Neuron (in vitro differentiated cells): ENCODE data around the gene CYB561.

Experiments
- H2AFZ ChIP-seq: one replicate; pipeline ENCODE4 v1.6.1; 2013; ENCODE audit warnings: low read depth, mild to moderate bottlenecking, inconsistent platforms, low read length, moderate library complexity
- H3K27me3 ChIP-seq: one replicate; pipeline ENCODE4 v1.6.1; 2013; ENCODE audit warnings: low read length; ENCODE audit not compliant: insufficient read depth
- H3K36me3 ChIP-seq: one replicate; pipeline ENCODE4 v1.6.1; 2013; ENCODE audit warnings: low read length; ENCODE audit not compliant: insufficient read depth
- H3K4me1 ChIP-seq: one replicate; pipeline ENCODE4 v1.6.1; 2013; ENCODE audit warnings: low read length; ENCODE audit not compliant: insufficient read depth
- H3K4me3 ChIP-seq: 2 replicates; pipeline ENCODE4 v1.5.1; 2013; ENCODE audit warnings: mild to moderate bottlenecking, low read length, moderate library complexity
- H3K9me3 ChIP-seq: one replicate; pipeline ENCODE4 v1.6.1; 2013; ENCODE audit warnings: low read length

CYB561 gene

DNA sequence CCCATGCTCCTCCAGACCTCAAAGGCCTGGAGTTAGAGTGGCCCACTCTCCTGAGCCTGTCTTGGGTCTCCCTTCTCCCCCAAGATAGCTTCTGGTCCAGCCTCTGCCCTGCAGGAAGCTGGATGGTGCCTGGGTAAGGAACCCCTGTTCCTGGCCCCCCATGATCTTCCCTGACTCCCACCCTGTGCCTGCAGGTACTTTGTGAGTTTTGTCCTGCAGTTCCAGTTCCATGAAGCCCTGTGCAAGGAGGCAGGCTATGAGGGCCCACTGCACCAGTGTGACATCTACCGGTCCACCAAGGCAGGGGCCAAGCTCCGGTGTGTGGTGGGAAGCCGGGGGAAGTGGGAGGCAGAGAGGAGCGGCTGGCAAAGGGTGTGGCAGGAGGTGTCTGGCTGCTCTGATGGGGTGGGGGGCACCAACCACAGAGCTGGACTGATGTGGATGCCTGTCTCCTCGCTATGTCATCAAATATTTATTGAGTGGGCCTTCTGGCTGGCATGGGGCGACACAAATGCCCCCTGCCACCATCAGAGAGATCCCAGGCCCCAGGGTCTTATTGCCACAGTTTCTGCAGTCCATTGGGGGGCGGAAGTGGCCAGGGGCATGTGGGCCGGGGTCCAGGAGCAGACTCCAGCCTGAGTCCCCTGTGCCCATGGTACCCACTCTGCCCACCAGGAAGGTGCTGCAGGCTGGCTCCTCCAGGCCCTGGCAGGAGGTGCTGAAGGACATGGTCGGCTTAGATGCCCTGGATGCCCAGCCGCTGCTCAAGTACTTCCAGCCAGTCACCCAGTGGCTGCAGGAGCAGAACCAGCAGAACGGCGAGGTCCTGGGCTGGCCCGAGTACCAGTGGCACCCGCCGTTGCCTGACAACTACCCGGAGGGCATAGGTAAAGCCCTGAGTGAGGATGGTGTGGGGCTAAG lies 37.8 kb upstream of the CYB561 start:
- Histone ChIP-seq H2AFZ (no peak overlapping the region), H3K9me3 (no peaks in the 10 kb centered on the region), H3K36me3 (no peaks in the 10 kb centered on the region), H3K27me3 (peaks cover 41% of the 10 kb centered on the region), H3K4me1 (no peaks in the 10 kb centered on the region), H3K4me3 (no peak overlapping the region)

DNA sequence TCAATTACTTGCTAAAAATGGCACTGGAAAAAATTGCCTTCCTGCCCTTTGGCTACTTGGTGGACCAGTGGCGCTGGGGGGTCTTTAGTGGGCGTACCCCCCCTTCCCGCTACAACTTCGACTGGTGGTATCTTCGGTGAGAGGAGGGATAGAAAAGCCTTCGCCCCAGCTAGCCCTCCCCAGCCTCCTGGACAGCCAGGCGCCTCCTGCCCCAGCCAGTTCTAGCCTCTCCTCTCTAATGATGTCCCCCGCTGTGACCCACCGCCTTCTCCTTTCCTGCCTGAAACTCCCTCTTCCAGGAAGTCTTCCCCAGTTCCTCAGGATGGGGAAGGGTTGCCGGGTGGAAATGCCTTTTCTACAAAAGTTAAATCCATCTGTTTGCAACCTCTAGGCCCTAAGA lies 36.9 kb upstream of the CYB561 start:
- Histone ChIP-seq H3K9me3 (no peaks in the 10 kb centered on the region), H3K4me1 (peaks cover under 1% of the 10 kb centered on the region), H2AFZ (no peak overlapping the region), H3K36me3 (no peaks in the 10 kb centered on the region), H3K4me3 (no peak overlapping the region), H3K27me3 (peaks cover 47% of the 10 kb centered on the region)

DNA sequence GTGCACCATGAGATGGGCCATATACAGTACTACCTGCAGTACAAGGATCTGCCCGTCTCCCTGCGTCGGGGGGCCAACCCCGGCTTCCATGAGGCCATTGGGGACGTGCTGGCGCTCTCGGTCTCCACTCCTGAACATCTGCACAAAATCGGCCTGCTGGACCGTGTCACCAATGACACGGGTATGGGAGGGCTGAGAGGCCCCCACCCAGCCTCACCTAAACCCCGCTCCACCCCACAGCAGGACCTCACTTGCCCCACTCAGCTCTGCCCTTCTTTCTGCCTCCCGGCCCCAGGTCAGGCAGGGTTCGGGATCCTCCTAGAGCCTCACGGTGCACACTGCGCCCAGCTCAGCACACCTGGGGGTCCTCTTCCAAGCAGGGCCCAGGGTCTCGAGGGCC lies 36.4 kb upstream of the CYB561 start:
- Histone ChIP-seq H3K27me3 (peaks cover 52% of the 10 kb centered on the region), H2AFZ (no peak overlapping the region), H3K4me3 (no peak overlapping the region), H3K4me1 (peaks cover 6% of the 10 kb centered on the region), H3K9me3 (no peaks in the 10 kb centered on the region), H3K36me3 (no peaks in the 10 kb centered on the region)

DNA sequence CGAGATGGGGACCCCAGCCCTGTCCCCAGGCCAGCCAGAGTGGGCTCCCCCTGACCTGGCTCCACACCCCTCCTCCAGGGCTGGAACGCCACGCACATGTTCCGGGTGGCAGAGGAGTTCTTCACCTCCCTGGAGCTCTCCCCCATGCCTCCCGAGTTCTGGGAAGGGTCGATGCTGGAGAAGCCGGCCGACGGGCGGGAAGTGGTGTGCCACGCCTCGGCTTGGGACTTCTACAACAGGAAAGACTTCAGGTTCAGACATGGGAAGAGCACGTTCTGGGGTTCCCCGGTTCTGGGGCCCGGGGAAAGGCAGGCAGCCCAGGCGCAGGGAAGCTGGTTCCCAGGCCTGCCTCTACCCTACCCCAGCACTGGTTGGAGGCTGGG lies 35.4 kb upstream of the CYB561 start:
- peaks cover 8% of the 10 kb centered on the region for H3K4me1 ChIP-seq
- no peak overlapping the region for H2AFZ ChIP-seq
- no peaks in the 10 kb centered on the region for H3K36me3 ChIP-seq
- H3K4me3 ChIP-seq: no peak overlapping the region
- peaks cover 49% of the 10 kb centered on the region for H3K27me3 ChIP-seq
- no peaks in the 10 kb centered on the region for H3K9me3 ChIP-seq

DNA sequence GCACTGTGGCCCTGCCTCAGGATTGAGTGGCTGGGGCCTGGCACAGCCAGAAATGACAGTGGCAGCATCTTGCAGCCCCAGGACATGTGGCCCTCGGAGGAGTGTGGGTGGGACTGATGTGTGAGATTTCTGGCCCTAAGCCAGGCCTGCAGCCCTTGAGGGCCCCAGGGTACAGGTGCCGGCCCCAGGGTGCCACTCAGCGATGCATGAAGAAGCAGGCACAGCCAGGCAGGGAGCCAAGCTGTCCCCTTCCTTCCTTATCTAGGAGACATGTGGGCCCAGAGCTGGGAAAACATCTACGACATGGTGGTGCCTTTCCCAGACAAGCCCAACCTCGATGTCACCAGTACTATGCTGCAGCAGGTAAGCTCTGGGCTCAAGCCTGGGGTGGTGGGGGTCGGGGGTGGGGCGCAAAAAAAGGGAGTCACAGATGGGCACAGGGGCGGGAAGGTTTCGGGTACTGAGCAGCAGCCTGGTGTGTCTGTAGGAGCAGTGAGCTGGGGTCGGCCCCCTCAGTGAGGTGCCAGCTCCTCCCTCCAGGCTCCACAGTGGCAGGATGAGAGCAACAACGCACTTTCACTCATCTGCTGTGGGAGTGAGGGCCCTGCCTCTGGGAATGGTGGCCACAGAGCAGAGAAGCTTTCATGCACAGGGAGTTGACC lies 34.9 kb upstream of the CYB561 start:
- H3K36me3 ChIP-seq: no peaks in the 10 kb centered on the region
- peaks cover 52% of the 10 kb centered on the region for H3K27me3 ChIP-seq
- H3K9me3 ChIP-seq: no peaks in the 10 kb centered on the region
- peaks cover 11% of the 10 kb centered on the region for H3K4me1 ChIP-seq
- H2AFZ ChIP-seq: no peak overlapping the region
- no peak overlapping the region for H3K4me3 ChIP-seq

DNA sequence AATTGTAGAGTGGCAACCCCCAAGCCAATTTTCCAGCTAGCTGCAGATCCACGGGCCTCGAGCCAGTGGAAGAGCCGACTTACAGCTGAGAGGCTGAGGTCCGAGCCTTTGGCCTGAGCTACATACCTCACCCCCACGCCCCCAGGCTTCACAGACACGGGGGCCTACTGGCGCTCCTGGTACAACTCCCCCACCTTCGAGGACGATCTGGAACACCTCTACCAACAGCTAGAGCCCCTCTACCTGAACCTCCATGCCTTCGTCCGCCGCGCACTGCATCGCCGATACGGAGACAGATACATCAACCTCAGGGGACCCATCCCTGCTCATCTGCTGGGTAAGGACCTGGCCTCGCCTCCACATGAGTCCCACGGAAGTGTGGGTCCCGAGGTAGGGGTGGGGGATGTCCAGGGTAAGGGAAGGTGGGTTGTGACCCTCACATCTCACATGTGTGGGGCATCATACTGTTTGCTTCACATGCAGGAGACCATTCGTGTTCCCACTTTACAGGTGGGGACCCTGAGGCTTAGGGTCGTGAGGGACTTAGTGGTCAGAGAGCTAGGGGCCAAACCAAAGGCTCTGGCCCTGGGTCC lies 34.2 kb upstream of the CYB561 start:
- no peak overlapping the region for H3K4me3 ChIP-seq
- H2AFZ ChIP-seq: no peak overlapping the region
- peaks cover 59% of the 10 kb centered on the region for H3K27me3 ChIP-seq

DNA sequence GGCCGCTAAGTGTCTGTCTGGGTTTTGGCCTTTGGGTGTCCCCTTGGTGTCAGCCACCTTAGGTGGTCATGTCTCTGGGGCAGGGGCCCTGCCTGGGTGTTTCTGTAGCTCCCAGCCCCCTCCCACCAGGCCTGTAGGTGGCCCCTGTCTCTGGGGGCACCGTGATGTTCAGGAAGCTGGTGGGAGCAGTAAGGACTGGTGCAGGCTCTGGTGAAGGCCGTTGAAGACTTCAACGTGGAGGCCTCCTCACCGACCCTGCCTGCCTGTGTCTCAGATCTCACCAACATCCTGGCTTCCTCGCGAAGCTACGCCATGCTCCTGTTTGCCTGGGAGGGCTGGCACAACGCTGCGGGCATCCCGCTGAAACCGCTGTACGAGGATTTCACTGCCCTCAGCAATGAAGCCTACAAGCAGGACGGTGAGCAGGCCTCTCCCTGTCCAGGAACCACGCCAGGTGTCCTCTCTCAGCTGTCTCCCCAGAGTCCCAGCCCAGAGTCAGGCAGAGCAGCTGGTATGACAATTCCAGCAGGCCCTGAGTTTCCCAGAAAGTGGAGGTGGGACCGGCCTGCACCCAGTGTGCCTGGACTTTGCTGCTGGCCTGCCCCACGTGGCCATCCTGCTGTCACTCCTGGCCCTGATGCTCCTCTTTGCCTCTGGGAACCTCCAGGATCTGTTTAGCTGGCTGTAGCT lies 33.5 kb upstream of the CYB561 start:
- peaks cover 65% of the 10 kb centered on the region for H3K27me3 ChIP-seq
- no peaks in the 10 kb centered on the region for H3K9me3 ChIP-seq
- peaks cover 13% of the 10 kb centered on the region for H3K4me1 ChIP-seq
- H2AFZ ChIP-seq: no peak overlapping the region
- no peaks in the 10 kb centered on the region for H3K36me3 ChIP-seq
- H3K4me3 ChIP-seq: no peak overlapping the region

More for the DNA sequence above, 34.2 kb upstream of the CYB561 start:
- peaks cover 13% of the 10 kb centered on the region for H3K4me1 ChIP-seq
- H3K36me3 ChIP-seq: no peaks in the 10 kb centered on the region
- H3K9me3 ChIP-seq: no peaks in the 10 kb centered on the region

DNA sequence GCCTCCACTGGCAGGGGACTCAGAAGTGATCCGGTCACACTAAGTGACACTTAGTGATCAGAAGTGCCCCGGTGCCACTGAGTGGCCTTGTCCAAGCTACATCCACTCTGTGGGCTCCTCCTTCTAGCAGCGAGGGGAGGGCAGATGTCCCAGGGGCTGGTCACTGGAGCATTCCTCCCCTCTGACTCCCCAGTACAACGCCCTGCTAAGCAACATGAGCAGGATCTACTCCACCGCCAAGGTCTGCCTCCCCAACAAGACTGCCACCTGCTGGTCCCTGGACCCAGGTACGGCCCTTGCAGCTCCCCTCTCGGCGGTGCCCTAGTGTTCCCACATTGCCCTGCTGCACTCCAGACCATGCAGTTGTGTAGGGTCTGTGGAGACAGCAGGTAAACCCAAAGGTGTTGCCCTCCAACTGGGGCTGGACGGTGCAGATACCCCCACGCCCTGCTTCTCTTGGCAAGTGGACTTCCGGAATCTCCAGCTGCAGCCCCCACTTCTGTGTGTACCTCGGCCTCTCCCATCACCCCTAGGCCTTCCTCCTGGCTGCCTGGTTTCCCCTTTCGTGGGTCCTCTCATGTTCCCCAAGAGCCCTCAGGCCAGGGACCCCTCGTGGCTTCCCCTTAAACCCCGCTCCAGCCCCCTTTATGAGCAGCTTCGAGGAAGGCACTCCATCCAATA lies 32.8 kb upstream of the CYB561 start:
- Histone ChIP-seq H3K9me3 (no peaks in the 10 kb centered on the region), H3K4me1 (peaks cover 13% of the 10 kb centered on the region), H3K27me3 (peaks cover 71% of the 10 kb centered on the region), H2AFZ (no peak overlapping the region), H3K4me3 (no peak overlapping the region), H3K36me3 (no peaks in the 10 kb centered on the region)

DNA sequence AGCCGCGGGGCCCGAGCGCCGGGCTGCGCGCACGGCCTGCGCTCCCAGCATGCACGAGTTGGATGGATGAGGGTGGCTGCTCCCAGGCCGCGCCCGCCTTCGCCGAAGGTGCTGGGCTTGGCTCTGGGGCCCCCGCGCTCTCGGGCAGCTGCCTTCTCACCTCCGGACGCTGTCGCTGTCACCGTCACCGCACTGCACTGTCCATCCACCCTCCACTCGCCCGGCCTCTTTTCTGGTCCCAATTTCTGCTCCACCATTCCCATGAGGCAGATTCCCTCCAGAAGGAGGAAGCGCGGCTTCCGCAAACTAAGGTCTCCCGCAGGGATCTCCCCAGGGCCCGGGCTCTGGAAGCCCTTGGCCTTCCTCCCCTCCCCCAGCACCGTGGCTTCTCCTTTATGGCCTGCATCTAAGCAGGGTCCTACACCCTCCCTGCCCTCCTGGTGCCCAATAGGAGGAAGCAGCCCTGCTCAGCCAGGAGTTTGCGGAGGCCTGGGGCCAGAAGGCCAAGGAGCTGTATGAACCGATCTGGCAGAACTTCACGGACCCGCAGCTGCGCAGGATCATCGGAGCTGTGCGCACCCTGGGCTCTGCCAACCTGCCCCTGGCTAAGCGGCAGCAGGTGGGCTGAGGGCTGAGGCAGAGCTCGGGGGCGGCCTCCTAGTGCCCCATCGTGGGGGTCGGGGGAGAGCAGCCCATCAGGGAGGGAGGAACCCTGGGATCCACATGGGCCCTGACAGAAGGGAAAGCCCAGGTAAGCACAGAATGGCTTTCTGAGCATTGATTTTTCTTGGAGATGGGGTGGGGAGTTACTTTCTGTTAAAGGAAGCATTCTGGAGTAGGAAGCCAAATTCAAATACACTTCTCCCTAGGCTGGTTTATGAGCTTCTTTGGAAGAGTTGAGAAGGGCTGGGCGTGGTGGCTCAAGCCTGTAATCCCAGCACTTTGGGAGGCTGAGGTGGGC lies 31.7 kb upstream of the CYB561 start:
- H3K27me3 ChIP-seq: peaks cover 64% of the 10 kb centered on the region

DNA sequence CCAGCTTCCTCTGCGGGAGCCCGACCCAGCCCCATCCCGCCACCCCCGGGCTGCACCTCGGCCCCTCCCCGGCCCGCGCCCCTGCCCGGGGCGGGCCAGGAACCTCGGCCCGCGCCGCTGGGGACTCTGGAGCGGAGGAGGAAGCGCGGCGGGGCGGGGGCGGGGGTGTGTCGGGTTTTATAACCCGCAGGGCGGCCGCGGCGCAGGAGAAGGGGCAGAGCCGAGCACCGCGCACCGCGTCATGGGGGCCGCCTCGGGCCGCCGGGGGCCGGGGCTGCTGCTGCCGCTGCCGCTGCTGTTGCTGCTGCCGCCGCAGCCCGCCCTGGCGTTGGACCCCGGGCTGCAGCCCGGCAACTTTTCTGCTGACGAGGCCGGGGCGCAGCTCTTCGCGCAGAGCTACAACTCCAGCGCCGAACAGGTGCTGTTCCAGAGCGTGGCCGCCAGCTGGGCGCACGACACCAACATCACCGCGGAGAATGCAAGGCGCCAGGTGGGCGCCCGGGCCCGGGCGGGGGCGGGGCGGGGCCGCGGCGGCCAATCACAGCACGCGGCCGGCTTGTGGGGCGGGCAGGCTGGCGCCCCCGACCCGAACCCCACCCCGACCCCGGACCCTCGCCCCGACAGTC lies 30.9 kb upstream of the CYB561 start, which contains the start of gene ACE:
Gene ACE (plus strand): TSS at position 208 of the 626 bp plus-strand sequence. CDS start 34 bp downstream, at position 242.
- Histone ChIP-seq H2AFZ (peak within 1 kb of the TSS; percentile 98), H3K27me3 (peaks cover 58% of the 10 kb centered on the region)

More for the DNA sequence above, 31.7 kb upstream of the CYB561 start:
- Histone ChIP-seq H2AFZ (peak overlapping the region; percentile 98), H3K9me3 (no peaks in the 10 kb centered on the region), H3K4me3 (peak overlapping the region; percentile 56), H3K36me3 (no peaks in the 10 kb centered on the region), H3K4me1 (peaks cover 13% of the 10 kb centered on the region)

DNA sequence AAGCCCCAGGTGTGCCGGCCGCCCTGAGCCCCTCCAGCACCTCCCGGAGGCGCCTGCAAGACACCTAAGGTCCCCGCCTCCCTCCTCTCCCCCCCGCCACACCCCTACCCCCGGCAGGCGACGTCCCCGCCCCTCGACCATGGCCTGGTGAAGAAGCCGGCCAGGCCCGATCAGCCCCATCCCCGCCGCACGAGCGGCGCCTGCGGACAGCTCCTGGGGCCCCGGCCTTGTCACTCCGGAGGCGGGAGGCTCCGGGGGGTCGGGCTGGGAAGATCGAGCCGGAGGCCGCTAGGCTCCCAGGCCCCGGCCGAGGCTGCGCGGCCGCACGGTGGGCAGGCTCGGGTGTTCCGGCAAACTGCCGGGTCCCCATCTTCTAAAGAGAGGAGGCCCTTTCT lies 30.4 kb upstream of the CYB561 start:
- Histone ChIP-seq H3K36me3 (no peaks in the 10 kb centered on the region), H3K9me3 (no peaks in the 10 kb centered on the region), H3K4me1 (peaks cover 13% of the 10 kb centered on the region), H2AFZ (peak overlapping the region; percentile 98), H3K4me3 (peak overlapping the region; percentile 56), H3K27me3 (peaks cover 56% of the 10 kb centered on the region)

More for the DNA sequence above, 30.9 kb upstream of the CYB561 start, which contains the start of gene ACE:
- no peaks in the 10 kb centered on the region for H3K36me3 ChIP-seq
- peaks cover 13% of the 10 kb centered on the region for H3K4me1 ChIP-seq
- peak within 1 kb of the TSS; percentile 56 for H3K4me3 ChIP-seq
- no peaks in the 10 kb centered on the region for H3K9me3 ChIP-seq
